Breast epithelium (tissue), 4 donors: ENCODE results near the gene GLRX. TPM values are rescaled to one million over a fixed set of nuclear protein-coding genes. Genes with fewer than 3 reads are reported as not detected.
A peak's percentile ranks its signal among the peaks of the same experiment; 100 is the strongest.
"Not testable (repeated sequence)": the region's sequence is repeated elsewhere in the genome, so short reads cannot be mapped to it uniquely, and the experiment has no call there.

Experiments
- DNase-seq, 2 donors: peaks; one replicate each; pipeline ENCODE4 v3.0.0-alpha.2; 2019; ENCODE audit warnings: low spot score in 2 of 2
- H3K27ac ChIP-seq, 2 donors: fragments of 200-600 bp; sonication (generic) in 1 of 2; one replicate each; pipeline ENCODE4 v1.5.1; 2016 to 2019; ENCODE audit warnings: mild to moderate bottlenecking in 1 of 2
- H3K27me3 ChIP-seq, 2 donors: fragments of 200-600 bp; sonication (generic) in 1 of 2; one replicate each; pipeline versions ENCODE4 v1.5.1 to v1.6.0; 2017 to 2019; ENCODE audit warnings: control low read depth in 1 of 2, mild to moderate bottlenecking in 1 of 2
- H3K36me3 ChIP-seq: fragments of 200-600 bp; one replicate; pipeline ENCODE4 v1.5.1; 2019
- H3K4me1 ChIP-seq, 2 donors: fragments of 200-600 bp; sonication (generic); one replicate each; pipeline ENCODE4 v1.5.1; 2016 to 2019; ENCODE audit warnings: control low read depth in 1 of 2
- H3K4me3 ChIP-seq, 3 donors: fragments of 200-600 bp; sonication (generic); 1 replicate in 2 of 3; 2 replicates in 1 of 3; pipeline ENCODE4 v1.5.1; 2016 to 2019; ENCODE audit warnings: mild to moderate bottlenecking in 3 of 3, moderate library complexity in 2 of 3
- H3K9me3 ChIP-seq, 2 donors: fragments of 200-600 bp; sonication (generic) in 1 of 2; one replicate each; pipeline ENCODE4 v1.5.1; 2016 to 2019; ENCODE audit warnings: control low read depth in 1 of 2
- POLR2A ChIP-seq: fragments of 450-650 bp; IDR thresholded peaks from one replicate; pipeline ENCODE4 v1.6.1; 2016; ENCODE audit warnings: antibody characterized with exemption, mild to moderate bottlenecking, moderate library complexity
- POLR2AphosphoS5 ChIP-seq, 3 donors: sonication (generic); formaldehyde crosslinking; IDR thresholded peaks; one replicate each; pipeline ENCODE4 v1.6.1; 2017; ENCODE audit warnings: antibody characterized with exemption in 3 of 3
- intact Hi-C: fragments of 100-400 bp; cut with DNase I; formaldehyde crosslinking; loops from one replicate; pipeline ENCODE4 v1.15.1; 2023; ENCODE audit warnings: low total_unique reads
- total RNA-seq, 3 donors: library from RNA; depleted of rRNA; stranded (reverse); fragments of >200 nt; gene quantifications; one replicate each; pipeline ENCODE4 v1.1.0, GENCODE V29; 2016
- TF ChIP-seq, protein P1 (sequence below), 3 donors: fragments of 450-650 bp; IDR thresholded peaks; one replicate each; pipeline ENCODE4 v1.5.1; 2016 to 2017; ENCODE audit warnings: antibody characterized with exemption in 3 of 3, mild to moderate bottlenecking in 3 of 3, moderate library complexity in 3 of 3

The GLRX gene
- total RNA-seq, 3 donors from 2014 or later: 42.1 to 106 (median 72.8) TPM

DNA sequence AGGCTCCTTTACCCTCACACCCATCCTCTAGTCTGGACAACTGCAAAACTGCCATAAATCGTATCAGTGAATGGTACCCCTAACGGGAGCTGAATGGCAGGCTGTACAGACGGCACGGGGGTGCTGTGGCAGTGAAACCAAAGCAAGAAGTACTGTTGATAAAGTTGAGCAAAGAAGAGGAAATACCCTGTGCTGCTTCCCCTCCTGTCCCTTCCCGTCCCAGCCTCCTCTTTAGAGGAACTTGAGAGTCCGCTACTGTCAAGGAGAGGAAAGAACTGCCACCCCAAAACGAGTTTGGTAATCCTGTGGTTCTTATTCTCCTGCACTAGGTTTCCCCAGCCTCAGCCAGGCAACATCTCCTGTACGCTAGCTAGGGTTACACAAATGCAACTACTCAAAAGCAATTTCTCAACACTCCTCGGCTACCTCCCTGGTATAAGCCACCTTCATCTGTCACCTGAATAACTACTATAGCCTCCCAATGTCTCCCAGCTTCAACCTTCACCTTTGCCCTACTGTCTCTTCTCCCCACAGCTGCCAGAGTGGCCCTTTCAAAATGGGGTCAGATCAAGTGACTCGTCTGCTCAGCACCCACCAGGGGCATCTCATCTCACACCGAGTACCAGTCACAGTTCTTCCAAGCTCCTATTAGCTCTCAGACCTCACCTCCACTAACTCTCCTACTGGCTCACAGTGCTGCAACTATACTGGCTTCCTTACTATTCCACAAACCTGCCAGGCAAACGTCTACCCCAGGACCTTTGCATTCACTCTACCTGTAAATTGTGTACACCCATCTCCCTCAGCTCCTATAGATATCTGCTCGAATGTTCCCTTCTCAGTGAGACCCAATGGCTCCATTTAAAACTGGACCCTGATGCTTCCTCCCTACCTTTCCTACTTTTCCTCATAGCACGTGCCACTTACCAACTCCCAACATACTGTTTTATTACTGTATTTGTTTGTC is 4.1 kb downstream of the GLRX start:
- Histone ChIP-seq H3K36me3 (no peaks in the 10 kb centered on the region), H3K9me3 (no peaks in the 10 kb centered on the region), H3K4me3 (peak overlapping the region in 2 of 3 donors; percentile 24 to 27), H3K27ac (peak overlapping the region in 1 of 2 donors; percentile 8), H3K4me1 (peaks cover 0 to 5% of the 10 kb centered on the region in 2 donors), H3K27me3 (no peaks in the 10 kb centered on the region)
- TF ChIP-seq POLR2A (no peak), POLR2AphosphoS5 (IDR thresholded peaks at IDR 0.05) (no peak)
- TF ChIP-seq, protein P1, sequence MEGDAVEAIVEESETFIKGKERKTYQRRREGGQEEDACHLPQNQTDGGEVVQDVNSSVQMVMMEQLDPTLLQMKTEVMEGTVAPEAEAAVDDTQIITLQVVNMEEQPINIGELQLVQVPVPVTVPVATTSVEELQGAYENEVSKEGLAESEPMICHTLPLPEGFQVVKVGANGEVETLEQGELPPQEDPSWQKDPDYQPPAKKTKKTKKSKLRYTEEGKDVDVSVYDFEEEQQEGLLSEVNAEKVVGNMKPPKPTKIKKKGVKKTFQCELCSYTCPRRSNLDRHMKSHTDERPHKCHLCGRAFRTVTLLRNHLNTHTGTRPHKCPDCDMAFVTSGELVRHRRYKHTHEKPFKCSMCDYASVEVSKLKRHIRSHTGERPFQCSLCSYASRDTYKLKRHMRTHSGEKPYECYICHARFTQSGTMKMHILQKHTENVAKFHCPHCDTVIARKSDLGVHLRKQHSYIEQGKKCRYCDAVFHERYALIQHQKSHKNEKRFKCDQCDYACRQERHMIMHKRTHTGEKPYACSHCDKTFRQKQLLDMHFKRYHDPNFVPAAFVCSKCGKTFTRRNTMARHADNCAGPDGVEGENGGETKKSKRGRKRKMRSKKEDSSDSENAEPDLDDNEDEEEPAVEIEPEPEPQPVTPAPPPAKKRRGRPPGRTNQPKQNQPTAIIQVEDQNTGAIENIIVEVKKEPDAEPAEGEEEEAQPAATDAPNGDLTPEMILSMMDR (IDR thresholded peaks at IDR 0.05): no peak
- intact Hi-C loops: no loop called here
- DNase-seq: no peak

DNA sequence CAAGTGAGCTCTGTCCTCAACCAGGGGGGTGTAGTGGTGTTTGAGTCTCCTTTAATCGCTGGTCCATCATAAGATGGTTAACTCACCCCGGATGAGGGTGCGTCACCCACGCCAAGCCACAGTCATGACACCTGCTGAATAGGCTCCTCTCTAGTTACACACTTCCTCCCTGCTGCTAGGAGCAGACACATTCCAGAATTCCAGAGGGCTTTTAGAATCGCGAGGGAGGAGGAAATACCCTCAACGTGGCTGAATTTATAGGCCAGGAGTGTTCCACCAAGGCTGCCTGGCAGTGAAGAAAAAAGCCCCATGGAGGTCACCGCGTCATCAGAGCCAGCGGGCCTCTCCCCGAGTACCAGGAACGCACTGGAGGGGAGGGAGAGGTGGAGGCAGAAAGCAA is 5.1 kb downstream of the GLRX start:
- Histone ChIP-seq H3K4me3 (peak overlapping the region in 2 of 3 donors; percentile 15 to 24), H3K9me3 (no peaks in the 10 kb centered on the region), H3K27me3 (no peaks in the 10 kb centered on the region), H3K36me3 (no peaks in the 10 kb centered on the region), H3K27ac (peak overlapping the region in 1 of 2 donors; percentile 8), H3K4me1 (peaks cover 0 to 5% of the 10 kb centered on the region in 2 donors)
- DNase-seq: no peak
- TF ChIP-seq, protein P1 (IDR thresholded peaks at IDR 0.05): no peak
- TF ChIP-seq POLR2A: no peak
- TF ChIP-seq POLR2AphosphoS5 (IDR thresholded peaks at IDR 0.05): no peak
- intact Hi-C loops: no loop called here

DNA sequence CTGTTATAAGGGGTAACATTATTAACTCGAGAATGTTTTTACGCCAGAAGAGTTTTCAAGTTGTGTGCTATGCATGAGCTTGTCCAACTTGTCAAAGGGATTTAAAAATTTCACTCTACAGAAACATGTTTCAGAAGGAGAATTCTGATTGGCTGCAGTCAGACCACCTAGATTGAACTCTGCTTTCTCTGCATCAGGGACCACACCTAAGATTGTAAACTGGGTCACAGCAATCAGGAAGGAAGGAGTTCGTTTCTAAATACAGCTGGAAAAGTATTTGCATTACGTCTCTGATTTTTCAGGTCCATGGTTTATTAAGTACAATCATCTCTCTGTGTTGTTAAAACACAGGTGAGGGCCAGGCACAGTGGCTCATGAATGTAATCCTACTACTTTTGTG is 5.8 kb downstream of the GLRX start:
- no peaks in the 10 kb centered on the region for H3K27me3 ChIP-seq
- no peak for DNase-seq
- intact Hi-C loops: no loop called here
- H3K36me3 ChIP-seq: no peaks in the 10 kb centered on the region
- no peak overlapping the region for H3K27ac ChIP-seq
- no peaks in the 10 kb centered on the region for H3K9me3 ChIP-seq
- TF ChIP-seq POLR2A (no peak), POLR2AphosphoS5 (IDR thresholded peaks at IDR 0.05) (no peak)
- TF ChIP-seq, protein P1 (IDR thresholded peaks at IDR 0.05): no peak
- H3K4me1 ChIP-seq: peaks cover 4 to 5% of the 10 kb centered on the region in 2 donors
- no peak overlapping the region for H3K4me3 ChIP-seq

DNA sequence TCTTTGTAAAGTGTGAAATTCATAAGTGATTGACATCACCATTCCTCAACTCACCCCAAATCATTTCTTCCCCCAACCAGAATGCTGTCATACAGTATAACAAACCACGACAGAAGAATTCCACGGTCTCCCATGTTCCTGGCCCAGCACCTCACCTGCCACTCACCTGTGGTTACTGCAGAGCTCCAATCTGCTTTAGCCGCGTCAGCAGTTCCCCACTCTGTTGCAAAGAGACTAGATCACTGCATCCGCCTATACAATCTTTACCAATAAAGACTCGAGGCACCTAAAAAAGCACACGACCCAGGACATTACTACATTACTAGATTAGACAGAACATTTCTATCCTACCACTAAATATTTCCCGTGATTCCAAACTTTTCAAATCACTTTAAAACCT is 6.2 kb downstream of the GLRX start:
- Histone ChIP-seq H3K4me1 (peaks cover under 1 to 5% of the 10 kb centered on the region in 2 donors), H3K27ac (no peak overlapping the region), H3K4me3 (no peak overlapping the region), H3K27me3 (no peaks in the 10 kb centered on the region), H3K36me3 (no peaks in the 10 kb centered on the region), H3K9me3 (no peaks in the 10 kb centered on the region)
- no peak for DNase-seq
- intact Hi-C loops: no loop called here
- TF ChIP-seq, protein P1 (IDR thresholded peaks at IDR 0.05): no peak
- no peak for TF ChIP-seq POLR2A
- no peak for TF ChIP-seq POLR2AphosphoS5 (IDR thresholded peaks at IDR 0.05)

DNA sequence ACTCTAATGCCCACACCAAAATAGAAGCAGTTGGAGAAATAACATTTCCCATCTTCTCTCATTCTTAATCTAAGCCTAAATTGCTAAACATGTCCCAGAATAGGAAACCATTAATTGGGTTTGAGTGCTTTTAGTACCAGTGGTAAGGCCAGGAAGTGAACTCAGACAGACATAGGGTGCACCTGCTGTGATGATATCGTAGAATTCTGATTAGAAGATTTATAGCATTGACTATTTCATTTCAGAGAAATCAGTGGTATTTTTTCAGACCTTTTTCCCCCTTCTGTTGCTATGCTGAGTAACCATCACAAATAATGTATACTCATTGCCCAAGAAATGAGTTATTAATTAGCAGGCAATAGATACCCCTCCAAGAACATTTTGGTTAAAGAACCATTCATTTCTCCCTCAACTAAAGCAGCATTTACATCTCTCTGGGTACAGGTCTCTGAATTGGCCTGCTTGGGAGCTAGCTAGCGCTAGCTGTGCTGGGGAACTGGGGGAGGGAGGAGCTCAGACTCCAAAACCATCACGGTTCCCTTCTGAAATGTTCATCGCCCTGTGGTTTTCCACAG is 7.3 kb downstream of the GLRX start:
- no peak for TF ChIP-seq POLR2AphosphoS5 (IDR thresholded peaks at IDR 0.05)
- TF ChIP-seq, protein P1 (IDR thresholded peaks at IDR 0.05): no peak
- TF ChIP-seq POLR2A: no peak
- H3K36me3 ChIP-seq: no peaks in the 10 kb centered on the region
- intact Hi-C loops: no loop called here
- no peak overlapping the region for H3K4me3 ChIP-seq
- no peaks in the 10 kb centered on the region for H3K9me3 ChIP-seq
- H3K4me1 ChIP-seq: peaks cover 0 to 5% of the 10 kb centered on the region in 2 donors
- DNase-seq: no peak
- H3K27me3 ChIP-seq: no peaks in the 10 kb centered on the region
- H3K27ac ChIP-seq: no peak overlapping the region

DNA sequence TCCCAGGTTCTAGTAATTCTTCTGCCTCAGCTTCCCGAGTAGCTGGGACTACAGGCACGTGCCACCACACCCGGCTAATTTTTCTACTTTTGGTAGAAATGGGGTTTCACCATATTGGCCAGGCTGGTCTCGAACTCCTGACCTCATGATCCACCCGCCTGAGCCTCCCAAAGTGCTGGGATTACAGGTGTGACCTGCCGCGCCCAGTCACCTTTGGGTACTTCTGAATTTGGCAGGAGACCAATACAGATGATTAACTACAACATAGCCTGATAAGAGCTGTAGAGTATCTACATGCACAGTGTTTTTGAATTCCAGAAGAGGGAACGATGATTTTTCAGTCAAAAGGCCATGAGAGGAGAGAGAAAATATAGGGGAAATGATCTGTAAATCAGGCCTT is 9.5 kb downstream of the GLRX start:
- H3K36me3 ChIP-seq, DNase-seq, intact Hi-C loops, H3K4me3 ChIP-seq, H3K4me1 ChIP-seq, H3K9me3 ChIP-seq, H3K27ac ChIP-seq, H3K27me3 ChIP-seq: not testable (repeated sequence)
